HG02759 (cell line): Measurements from ENCODE around the gene STMP1.
"Not testable (repeated sequence)": the region's sequence is repeated elsewhere in the genome, so short reads cannot be mapped to it uniquely, and the experiment has no call there.

ENCODE experiments used
- ATAC-seq: cut with Tn5 transposase; IDR thresholded peaks from one replicate; pipeline ENCODE4 v1.9.1; 2021; ENCODE audit warnings: mild to moderate bottlenecking, moderate library complexity; ENCODE audit not compliant: unreplicated experiment

STMP1 gene

DNA sequence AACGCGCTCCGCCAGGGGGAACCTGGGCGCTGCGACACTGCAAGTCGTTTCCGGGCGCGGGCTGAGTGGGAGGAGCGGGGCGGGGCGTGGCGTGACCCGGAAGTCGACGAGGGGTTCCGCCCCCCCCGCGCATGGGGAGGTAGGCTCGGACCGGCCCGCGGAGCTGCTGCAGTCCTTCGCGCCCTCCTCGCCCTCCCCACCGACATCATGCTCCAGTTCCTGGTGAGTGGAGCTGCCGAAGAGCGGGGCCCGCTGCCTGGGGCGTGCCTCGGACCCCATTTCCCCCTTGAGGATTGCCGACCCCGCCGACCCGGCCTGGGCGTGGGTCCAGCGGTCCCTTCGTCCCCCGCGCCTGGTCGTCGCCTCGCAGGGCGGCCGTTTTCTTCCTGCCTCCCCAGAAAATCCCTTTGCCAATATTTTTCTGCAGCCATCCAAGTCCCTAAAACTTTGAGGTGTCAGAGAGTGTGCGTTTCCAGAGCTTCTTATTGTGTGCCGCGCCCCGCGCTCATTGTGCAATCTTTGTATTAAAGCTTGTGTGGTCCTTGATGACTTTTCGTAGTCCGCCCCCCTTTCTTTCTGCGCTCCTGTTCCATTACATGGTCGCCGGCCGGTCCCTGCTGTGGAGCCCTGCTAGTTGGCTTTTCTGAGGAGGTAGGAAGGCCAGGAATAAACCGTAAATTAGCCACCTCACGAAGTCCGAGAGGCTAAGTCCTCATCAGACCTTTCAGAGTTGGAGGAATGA, at the start of gene STMP1:
Gene STMP1 (plus strand): TSS at position 142 of the 742 bp plus-strand sequence.
- peak; percentile 97 for ATAC-seq

- no peak for ATAC-seq
These were observed 46.2 kb upstream of the STMP1 start for GRCh38 chr7:135616136-135616535.

- ATAC-seq = no peak
These were observed 44.5 kb upstream of the STMP1 start for GRCh38 chr7:135617781-135618180.

- no peak for ATAC-seq
These were observed 43.8 kb upstream of the STMP1 start for GRCh38 chr7:135618510-135618909.

GRCh38 chr7:135620447-135620846, 41.9 kb upstream of the STMP1 start:
- no peak for ATAC-seq

DNA sequence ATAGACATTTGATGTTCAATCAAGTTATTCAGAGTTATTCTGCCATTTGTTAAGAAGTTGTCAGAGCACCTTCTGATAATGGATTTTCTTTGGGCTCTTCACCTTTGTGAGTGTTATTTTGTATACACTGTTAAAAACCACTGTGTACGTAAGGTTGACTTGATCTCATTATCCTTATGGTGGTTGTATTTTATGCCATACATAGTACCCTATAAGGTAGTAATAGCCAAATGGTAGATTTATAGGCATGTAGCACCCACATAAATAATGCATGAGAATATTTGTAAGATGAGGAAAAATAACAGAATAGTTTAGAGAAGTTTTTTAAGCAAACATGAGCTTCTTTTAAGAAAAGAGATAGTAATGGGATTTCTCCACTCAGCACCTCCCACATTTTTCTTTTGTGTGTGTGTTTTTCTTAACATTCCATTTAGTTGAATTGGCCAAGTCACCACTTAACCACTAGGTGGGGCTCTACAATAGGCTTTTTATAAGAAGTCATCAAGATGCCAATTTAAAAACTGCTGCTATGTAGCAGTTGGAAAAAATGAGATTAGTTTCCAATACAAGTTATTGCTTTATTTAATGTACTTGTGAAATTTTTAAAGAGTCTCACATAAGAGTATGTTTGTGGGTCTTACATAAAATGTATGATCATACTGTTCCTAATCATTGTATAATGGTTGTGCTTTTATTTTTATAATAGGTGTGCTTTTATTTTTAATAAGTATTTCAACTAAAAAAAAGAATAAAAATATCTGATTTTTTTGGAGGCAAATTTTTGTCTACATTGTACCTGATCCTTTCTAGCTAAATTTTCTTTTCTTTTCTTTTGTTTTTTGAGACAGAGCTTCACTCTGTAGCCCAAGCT, 41.1 kb upstream of the STMP1 start:
- no peak for ATAC-seq

- no peak for ATAC-seq
These were observed 28.0 kb upstream of the STMP1 start for GRCh38 chr7:135634191-135634878.

DNA sequence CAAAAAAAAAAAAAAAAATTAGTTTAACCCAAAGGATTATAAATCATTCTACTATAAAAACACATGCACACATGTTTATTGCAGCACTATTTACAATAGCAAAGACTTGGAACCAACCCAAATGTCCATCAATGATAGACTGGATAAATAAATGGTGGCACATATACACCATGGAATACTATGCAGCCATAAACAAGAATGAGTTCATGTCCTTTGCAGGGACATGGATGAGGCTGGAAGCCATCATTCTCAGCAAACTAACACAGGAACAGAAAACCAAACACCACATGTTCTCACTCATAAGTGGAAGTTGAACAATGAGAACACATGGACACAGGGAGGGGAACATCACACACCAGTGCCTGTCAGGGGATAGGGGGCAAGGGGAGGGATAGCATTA, 22.6 kb upstream of the STMP1 start:
- ATAC-seq = not testable (repeated sequence)

- ATAC-seq = no peak
These were observed 18.2 kb upstream of the STMP1 start for GRCh38 chr7:135644154-135644553.

DNA sequence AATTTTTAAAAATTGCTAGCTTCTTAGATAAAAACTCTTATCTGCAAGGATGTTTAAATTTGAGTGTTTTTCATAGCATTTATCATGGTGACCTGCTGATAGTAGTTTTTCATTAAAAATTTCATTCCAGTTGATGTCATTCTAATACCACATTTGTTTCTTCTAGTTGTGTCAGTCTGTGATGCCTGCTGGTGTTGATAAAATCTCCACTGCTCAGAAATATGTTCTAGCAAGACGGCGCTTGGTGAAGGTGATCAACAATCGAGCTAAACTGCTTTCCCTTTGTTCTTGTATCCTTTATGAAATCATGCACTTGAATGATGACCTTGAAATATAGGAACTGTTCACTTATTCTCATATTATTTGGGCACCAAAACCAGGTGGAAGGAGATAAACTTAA, 17.6 kb upstream of the STMP1 start:
- no peak for ATAC-seq

- peak; percentile 65 for ATAC-seq
These were observed 16.9 kb upstream of the STMP1 start for GRCh38 chr7:135645296-135645904.

DNA sequence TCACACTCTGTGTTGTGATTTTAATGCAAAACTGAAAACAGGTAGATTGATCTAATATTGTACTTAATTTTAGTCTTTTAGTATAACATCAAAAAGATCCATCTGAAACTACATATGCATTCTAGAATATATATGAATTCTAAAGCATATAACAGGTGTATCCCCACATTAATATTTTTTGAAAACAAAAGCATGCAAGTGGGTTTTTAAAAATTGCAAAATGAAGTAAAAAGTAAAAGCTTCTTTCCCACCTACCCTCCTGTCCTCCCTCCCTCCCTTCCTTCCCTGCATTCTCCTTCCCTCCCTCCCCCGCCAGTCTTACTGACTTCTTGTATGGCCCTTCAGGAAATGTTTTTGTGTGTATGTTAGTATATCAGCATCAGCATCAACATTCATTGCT, 14.6 kb upstream of the STMP1 start:
- no peak for ATAC-seq

DNA sequence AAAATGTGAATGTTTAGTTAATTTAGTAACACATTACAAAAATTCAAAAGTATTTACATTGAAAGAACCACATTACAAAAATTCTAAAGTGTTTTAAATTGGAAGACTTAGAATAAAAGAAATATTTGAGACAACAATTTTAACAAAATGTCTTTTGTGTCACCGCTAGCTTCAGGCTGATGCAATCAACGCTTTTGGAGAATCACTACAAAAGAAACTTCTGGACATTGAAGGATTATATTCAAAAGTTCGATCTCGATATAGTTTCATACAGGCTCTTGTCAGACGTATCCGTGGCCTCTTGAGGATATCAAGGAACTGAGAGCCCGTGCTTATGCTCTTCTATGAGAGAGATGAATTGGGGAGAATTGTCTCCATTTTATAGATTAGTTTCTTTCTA, 14.1 kb upstream of the STMP1 start:
- ATAC-seq = no peak

GRCh38 chr7:135650831-135651573, 11.3 kb upstream of the STMP1 start:
- ATAC-seq = no peak

DNA sequence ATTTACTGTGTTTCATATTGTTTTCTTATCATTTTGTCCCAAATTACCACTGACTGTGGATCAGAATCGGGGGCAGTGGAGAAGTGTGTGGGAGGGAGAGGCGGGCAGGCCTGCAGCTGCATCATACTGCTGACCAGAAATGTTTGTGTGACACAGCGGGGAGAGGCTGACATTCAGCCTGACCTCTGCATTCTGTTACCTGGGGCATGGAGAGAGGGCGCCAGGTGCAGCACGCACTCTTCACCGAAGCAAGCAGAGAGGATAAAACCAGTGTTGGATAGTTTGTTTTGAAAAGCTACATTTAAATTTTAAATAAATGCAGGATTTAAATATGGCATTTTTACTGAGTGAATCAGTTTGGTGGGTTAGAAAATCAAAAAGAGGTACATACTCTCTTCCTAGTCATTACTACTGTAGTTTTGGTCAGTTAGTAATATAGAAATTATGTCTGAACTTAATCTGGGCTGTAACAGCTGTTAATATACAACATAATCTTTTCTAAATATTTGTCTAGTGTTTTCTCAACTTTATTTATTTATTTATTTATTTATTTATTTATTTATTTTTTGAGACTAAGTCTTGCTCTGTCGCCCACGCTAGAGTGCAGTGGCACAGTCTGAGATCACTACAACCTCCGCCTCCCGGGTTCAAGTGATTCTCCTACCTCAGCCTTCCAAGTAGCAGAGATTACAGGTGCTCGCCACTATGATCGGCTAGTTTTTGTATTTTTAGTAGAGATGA, 8.8 kb upstream of the STMP1 start:
- no peak for ATAC-seq

DNA sequence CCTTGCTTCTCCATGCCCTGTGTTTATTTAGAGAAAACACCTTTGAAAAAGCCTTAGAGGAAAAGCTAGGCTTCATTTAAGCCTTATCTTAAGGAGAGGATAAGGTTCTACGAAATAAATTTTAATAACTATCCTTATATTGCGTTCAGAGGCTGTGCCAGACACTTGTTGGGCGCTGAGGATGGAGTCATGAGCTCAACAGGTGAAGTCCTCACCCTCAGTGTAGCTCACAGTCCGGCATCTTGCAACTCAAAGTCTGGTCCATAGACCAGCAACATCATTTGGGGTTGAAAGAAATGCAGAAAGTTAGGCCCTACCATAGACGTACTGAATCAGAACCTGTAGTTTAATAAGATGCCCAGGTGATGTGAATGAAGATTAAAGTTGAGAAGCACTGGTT, 3.8 kb upstream of the STMP1 start:
- no peak for ATAC-seq

GRCh38 chr7:135659159-135659846, 3.0 kb upstream of the STMP1 start:
- no peak for ATAC-seq

DNA sequence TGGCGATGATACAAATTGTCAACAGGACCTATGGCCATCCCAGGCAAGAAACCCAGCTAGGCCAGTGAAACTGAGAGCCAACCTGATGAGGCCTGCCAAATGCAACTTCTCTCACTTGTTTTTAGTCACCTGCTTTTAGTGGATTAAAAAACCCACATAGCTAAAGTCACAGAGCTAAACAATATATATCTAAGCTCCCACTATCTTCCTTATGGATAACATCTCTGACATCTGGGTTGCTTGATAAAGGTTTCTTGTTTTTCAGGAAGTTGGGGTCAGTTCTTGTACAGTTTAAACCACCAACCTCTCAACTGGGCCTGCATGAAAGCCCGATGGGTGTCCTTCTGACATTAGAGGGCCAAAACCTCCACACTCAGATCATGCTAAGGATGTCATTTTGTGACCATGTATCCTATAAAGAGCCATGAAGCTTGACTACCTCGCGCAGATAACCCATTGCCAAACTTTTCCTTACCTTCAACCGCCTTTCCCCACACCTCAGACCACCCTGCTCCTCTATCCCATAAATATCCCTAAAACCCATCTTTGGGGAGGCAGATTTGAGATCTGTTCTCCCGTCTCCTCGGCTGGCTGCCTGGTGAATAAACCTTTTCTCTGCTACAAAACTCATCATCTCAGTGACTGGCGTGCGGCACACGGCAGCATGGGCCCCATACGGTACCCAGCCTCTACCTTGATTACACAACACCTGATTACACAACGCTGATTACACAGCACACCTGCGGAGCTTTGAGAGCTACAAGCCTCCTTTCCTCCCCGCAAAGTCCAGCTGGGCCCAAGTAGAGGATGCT, 797 bp upstream of the STMP1 start:
- no peak for ATAC-seq

GRCh38 chr7:135662123-135662372, 266 bp upstream of the STMP1 start:
- ATAC-seq = no peak
